ENCODE results near the gene MAGEA9B. TPM values are rescaled to one million over a fixed set of nuclear protein-coding genes. Genes with fewer than 3 reads are reported as not detected.
"Not testable (repeated sequence)": the region's sequence is repeated elsewhere in the genome, so short reads cannot be mapped to it uniquely, and the experiment has no call there.

MAGEA9B gene
- total RNA-seq, 1 donor from 2014 or later, result not detected

- Histone ChIP-seq H3K4me3 (no peak overlapping the region), H3K27me3 (ENCODE audit: low read depth) (no peaks in the 10 kb centered on the region), H3K27ac (no peak overlapping the region), H3K4me1 (no peaks in the 10 kb centered on the region), H3K36me3 (peaks cover 15% of the 10 kb centered on the region), H3K9me3 (no peaks in the 10 kb centered on the region)
- intact Hi-C loops (cut with DNase I), result no loop called here
- TF ChIP-seq CTCF (IDR thresholded peaks at IDR 0.05), result no peak
- DNase-seq (no peak), ATAC-seq (no peak)
Observed at GRCh38 chrX:149607699-149608098, 20.4 kb upstream of the MAGEA9B start.

GRCh38 chrX:149605248-149605885, 18.1 kb upstream of the MAGEA9B start:
- intact Hi-C loops (cut with DNase I); H3K4me3 ChIP-seq; ATAC-seq; DNase-seq; H3K9me3 ChIP-seq; H3K27me3 ChIP-seq (ENCODE audit: low read depth); H3K4me1 ChIP-seq; H3K27ac ChIP-seq: not testable (repeated sequence)
- H3K36me3 ChIP-seq, result peaks cover 15% of the 10 kb centered on the region

- H3K27ac ChIP-seq; H3K4me3 ChIP-seq; H3K4me1 ChIP-seq; intact Hi-C loops (cut with DNase I); ATAC-seq; H3K36me3 ChIP-seq; DNase-seq; H3K9me3 ChIP-seq; H3K27me3 ChIP-seq (ENCODE audit: low read depth): not testable (repeated sequence)
Observed at GRCh38 chrX:149598603-149599002, 11.3 kb upstream of the MAGEA9B start.

GRCh38 chrX:149595943-149596342, 8.7 kb upstream of the MAGEA9B start:
- H3K4me3 ChIP-seq; H3K9me3 ChIP-seq; H3K4me1 ChIP-seq; DNase-seq; intact Hi-C loops (cut with DNase I); H3K27ac ChIP-seq; H3K27me3 ChIP-seq (ENCODE audit: low read depth); ATAC-seq; H3K36me3 ChIP-seq: not testable (repeated sequence)

- H3K36me3 ChIP-seq; DNase-seq; H3K27me3 ChIP-seq (ENCODE audit: low read depth); H3K4me1 ChIP-seq; intact Hi-C loops (cut with DNase I); H3K27ac ChIP-seq; H3K4me3 ChIP-seq; ATAC-seq; H3K9me3 ChIP-seq: not testable (repeated sequence)
Observed at GRCh38 chrX:149595214-149595613, 8.0 kb upstream of the MAGEA9B start, which contains the start of gene HSFX2. Gene HSFX2 (minus strand): TSS chrX:149595314. CDS start chrX:149594700, 614 bp downstream.

GRCh38 chrX:149590993-149591392, 3.7 kb upstream of the MAGEA9B start:
- ATAC-seq; H3K27ac ChIP-seq; H3K4me3 ChIP-seq; DNase-seq; H3K27me3 ChIP-seq (ENCODE audit: low read depth); intact Hi-C loops (cut with DNase I); H3K9me3 ChIP-seq; H3K4me1 ChIP-seq; H3K36me3 ChIP-seq: not testable (repeated sequence)

GRCh38 chrX:149585631-149586030, 1.6 kb downstream of the MAGEA9B start:
- ATAC-seq; H3K27me3 ChIP-seq (ENCODE audit: low read depth); DNase-seq; H3K9me3 ChIP-seq; H3K4me1 ChIP-seq; H3K36me3 ChIP-seq; H3K27ac ChIP-seq; intact Hi-C loops (cut with DNase I); H3K4me3 ChIP-seq: not testable (repeated sequence)

- H3K36me3 ChIP-seq; DNase-seq; H3K27me3 ChIP-seq (ENCODE audit: low read depth); ATAC-seq; H3K4me1 ChIP-seq; H3K9me3 ChIP-seq; H3K27ac ChIP-seq; intact Hi-C loops (cut with DNase I); H3K4me3 ChIP-seq: not testable (repeated sequence)
Observed at GRCh38 chrX:149573456-149573855, 13.8 kb downstream of the MAGEA9B start.

- Histone ChIP-seq H3K4me1 (no peaks in the 10 kb centered on the region), H3K9me3 (no peaks in the 10 kb centered on the region), H3K27me3 (ENCODE audit: low read depth) (no peaks in the 10 kb centered on the region), H3K36me3 (no peaks in the 10 kb centered on the region), H3K27ac (no peak overlapping the region), H3K4me3 (no peak overlapping the region)
- DNase-seq, result no peak
- no peak for TF ChIP-seq CTCF (IDR thresholded peaks at IDR 0.05)
- intact Hi-C loops (cut with DNase I), result no loop called here
- ATAC-seq, result no peak
Observed at GRCh38 chrX:149572743-149573142, 14.5 kb downstream of the MAGEA9B start.

Measured in lower lobe of right lung (tissue), 2 donors.